Brain microvascular endothelial cell (primary cell): ENCODE results near the gene MYO3B.
"Not testable (repeated sequence)": the region's sequence is repeated elsewhere in the genome, so short reads cannot be mapped to it uniquely, and the experiment has no call there.

Source experiments
- DNase-seq: peaks from one replicate; pipeline ENCODE4 v3.0.0-alpha.2; 2020
- H3K27ac ChIP-seq: fragments of 250-450 bp; sonication (Bioruptor Pico); 2 replicates; pipeline ENCODE4 v1.5.1; 2020; ENCODE audit warnings: mild to moderate bottlenecking, moderate library complexity
- H3K27me3 ChIP-seq: fragments of 250-450 bp; sonication (Bioruptor Pico); replicated peaks from 2 replicates; pipeline ENCODE4 v1.5.1; 2020; ENCODE audit warnings: mild to moderate bottlenecking
- H3K36me3 ChIP-seq: fragments of 250-450 bp; sonication (Bioruptor Pico); replicated peaks from 2 replicates; pipeline ENCODE4 v1.5.1; 2020; ENCODE audit warnings: mild to moderate bottlenecking
- H3K4me3 ChIP-seq: 2 replicates; pipeline ENCODE4 v1.5.1; 2011; ENCODE audit warnings: low read depth, mild to moderate bottlenecking, control low read depth, low read length, moderate library complexity
- CTCF ChIP-seq: IDR thresholded peaks from 2 replicates; pipeline ENCODE4 v1.5.1; 2011; ENCODE audit warnings: low read depth, mild to moderate bottlenecking, moderate library complexity, low read length, control low read depth, inconsistent platforms; ENCODE audit errors: missing control alignments
- in situ Hi-C: cut with HindIII; loops from 2 replicates; pipeline ENCODE4 v1.10.0; 2017; ENCODE audit warnings: low sequenced_read_pairs, low pct_ligation_motif_present

Gene MYO3B

GRCh38 chr2:170206246-170206645 is 28.3 kb downstream of the MYO3B start:
- no peak overlapping the region for H3K4me3 ChIP-seq
- DNase-seq: no peak

GRCh38 chr2:170206805-170207407 is 29.0 kb downstream of the MYO3B start:
- Histone ChIP-seq H3K4me3 (no peak overlapping the region), H3K27ac (no peak overlapping the region), H3K36me3 (no peaks in the 10 kb centered on the region), H3K27me3 (no peaks in the 10 kb centered on the region)
- in situ Hi-C loops: no loop called here
- no peak for DNase-seq
- no peak for TF ChIP-seq CTCF

More at GRCh38 chr2:170206246-170206645, 28.3 kb downstream of the MYO3B start:
- TF ChIP-seq CTCF: no peak
- in situ Hi-C loops: no loop called here
- no peak overlapping the region for H3K27ac ChIP-seq
- no peaks in the 10 kb centered on the region for H3K27me3 ChIP-seq
- no peaks in the 10 kb centered on the region for H3K36me3 ChIP-seq

GRCh38 chr2:170207901-170208300 is 30.0 kb downstream of the MYO3B start:
- DNase-seq: no peak
- Histone ChIP-seq H3K4me3 (no peak overlapping the region), H3K27ac (no peak overlapping the region), H3K27me3 (no peaks in the 10 kb centered on the region), H3K36me3 (no peaks in the 10 kb centered on the region)
- TF ChIP-seq CTCF: no peak
- in situ Hi-C loops: no loop called here

GRCh38 chr2:170208967-170209366 is 31.0 kb downstream of the MYO3B start:
- H3K36me3 ChIP-seq: no peaks in the 10 kb centered on the region
- no peak overlapping the region for H3K27ac ChIP-seq
- no peaks in the 10 kb centered on the region for H3K27me3 ChIP-seq
- TF ChIP-seq CTCF: no peak
- no peak overlapping the region for H3K4me3 ChIP-seq
- no peak for DNase-seq
- in situ Hi-C loops: no loop called here

- Histone ChIP-seq H3K36me3 (no peaks in the 10 kb centered on the region), H3K4me3 (no peak overlapping the region), H3K27ac (no peak overlapping the region), H3K27me3 (no peaks in the 10 kb centered on the region)
- no peak for TF ChIP-seq CTCF
- DNase-seq: no peak
- in situ Hi-C loops: no loop called here
Observed at GRCh38 chr2:170212625-170213280, 34.8 kb downstream of the MYO3B start.

GRCh38 chr2:170213281-170213625 is 35.3 kb downstream of the MYO3B start:
- DNase-seq, in situ Hi-C loops, H3K27ac ChIP-seq, H3K27me3 ChIP-seq, H3K36me3 ChIP-seq, H3K4me3 ChIP-seq: not testable (repeated sequence)
